H1 (cell line): ENCODE results near the gene NR2F2. TPM values are rescaled to one million over a fixed set of nuclear protein-coding genes. Genes with fewer than 3 reads are reported as not detected.

Experiments
- CTCF ChIA-PET: fragments of 300-600 bp; sonication (Branson Sonifier 250); formaldehyde crosslinking; loops from one replicate; lab custom pipeline; 2021; ENCODE audit not compliant: partially characterized antibody; lab: Charles Lee
- POLR2A ChIA-PET: fragments of 300-600 bp; sonication (Branson Sonifier 250); formaldehyde crosslinking; loops from one replicate; lab custom pipeline; 2021; ENCODE audit warnings: inconsistent platforms; ENCODE audit not compliant: partially characterized antibody; lab: Charles Lee
- DNase-seq, 2 experiments: peaks; one replicate each; pipeline versions ENCODE4 v3.0.0 to v3.0.0-alpha.2; 2010 to 2022; ENCODE audit warnings: low spot score in 2 of 2, low read depth in 1 of 2, mixed read lengths in 1 of 2
- FAIRE-seq: peaks from 2 replicates; lab custom pipeline; 2011; peaks lifted over from hg19 to GRCh38; lab: Jason Lieb, UNC
- H2AFZ ChIP-seq: 2 replicates; pipeline ENCODE4 v1.8.1; 2012; ENCODE audit warnings: low read length, inconsistent platforms
- H2AK5ac ChIP-seq: 2 replicates; pipeline ENCODE4 v1.6.1; 2013; ENCODE audit warnings: low read depth, low read length
- H2BK120ac ChIP-seq: replicated peaks from 2 replicates; pipeline ENCODE3; 2013; ENCODE audit warnings: low read depth, low read length, inconsistent platforms
- H2BK12ac ChIP-seq: 2 replicates; pipeline ENCODE4 v1.6.1; 2013; ENCODE audit warnings: low read depth, low read length
- H2BK15ac ChIP-seq: 2 replicates; pipeline ENCODE4 v1.6.1; 2013; ENCODE audit warnings: low read length
- H2BK20ac ChIP-seq: 2 replicates; pipeline ENCODE4 v1.6.1; 2013; ENCODE audit warnings: low read length
- H2BK5ac ChIP-seq: 2 replicates; pipeline ENCODE4 v1.6.1; 2013; ENCODE audit warnings: low read depth, low read length
- H3K14ac ChIP-seq: 2 replicates; pipeline ENCODE4 v1.6.1; 2013; ENCODE audit warnings: inconsistent platforms; ENCODE audit not compliant: insufficient read length
- H3K18ac ChIP-seq: 2 replicates; pipeline ENCODE4 v1.6.1; 2013; ENCODE audit warnings: low read length; ENCODE audit errors: extremely low read depth
- H3K23ac ChIP-seq: 2 replicates; pipeline ENCODE4 v1.6.1; 2013; ENCODE audit warnings: inconsistent platforms; ENCODE audit not compliant: insufficient read length
- H3K23me2 ChIP-seq: 2 replicates; pipeline ENCODE4 v1.6.1; 2013; ENCODE audit warnings: low read depth, low read length
- H3K27ac ChIP-seq: 2 replicates; pipeline ENCODE4 v1.6.1; 2011; ENCODE audit warnings: low read depth, low read length, inconsistent platforms
- H3K27me3 ChIP-seq, 4 experiments: replicated peaks in 1 of 4; 1 replicate in 1 of 4; 2 replicates in 3 of 4; pipeline versions ENCODE4 v1.6.1 to v1.8.1; 2011 to 2013; ENCODE audit warnings: low read length in 3 of 4, mild to moderate bottlenecking in 3 of 4, inconsistent platforms in 2 of 4, mixed read lengths in 2 of 4, moderate library complexity in 1 of 4; ENCODE audit not compliant: control insufficient read depth in 3 of 4, insufficient read depth in 3 of 4; ENCODE audit errors: extremely low read depth in 1 of 4
- H3K36me3 ChIP-seq, 4 experiments: 2 replicates each; pipeline versions ENCODE4 v1.6.1 to v1.8.1; 2011 to 2013; ENCODE audit warnings: mild to moderate bottlenecking in 4 of 4, low read length in 3 of 4, moderate library complexity in 2 of 4, control low read depth in 1 of 4, inconsistent platforms in 1 of 4; ENCODE audit not compliant: insufficient read depth in 4 of 4, control insufficient read depth in 2 of 4
- H3K4ac ChIP-seq: replicated peaks from 2 replicates; pipeline ENCODE3; 2013; ENCODE audit warnings: low read length, low read depth, mixed read lengths, inconsistent platforms; ENCODE audit not compliant: insufficient read length
- H3K4me1 ChIP-seq, 4 experiments: replicated peaks in 1 of 4; 1 replicate in 1 of 4; 2 replicates in 3 of 4; pipeline versions ENCODE4 v1.6.1 to v1.8.1; 2011 to 2013; ENCODE audit warnings: low read length in 3 of 4, inconsistent platforms in 2 of 4, mixed read lengths in 1 of 4; ENCODE audit not compliant: insufficient read depth in 4 of 4, control insufficient read depth in 3 of 4
- H3K4me2 ChIP-seq, 2 experiments: 2 replicates each; pipeline versions ENCODE4 v1.6.1 to v1.8.1; 2011 to 2013; ENCODE audit warnings: low read depth in 2 of 2, low read length in 2 of 2, control low read depth in 1 of 2, inconsistent platforms in 1 of 2, mild to moderate bottlenecking in 1 of 2; ENCODE audit not compliant: insufficient read depth in 1 of 2
- H3K4me3 ChIP-seq, 4 experiments: fragments of 200-600, 300-600 bp in 1 of 4; sonication (generic), shearing (Covaris generic), sonication (Bioruptor Twin) in 1 of 4; 2 replicates each; pipeline versions ENCODE4 v1.5.1 to v1.8.1; 2011 to 2016; ENCODE audit warnings: low read length in 4 of 4, low read depth in 3 of 4, control low read depth in 2 of 4, inconsistent platforms in 2 of 4, mild to moderate bottlenecking in 2 of 4, mixed read lengths in 1 of 4, moderate library complexity in 1 of 4; ENCODE audit not compliant: insufficient read depth in 2 of 4; ENCODE audit errors: extremely low read depth in 1 of 4
- H3K56ac ChIP-seq: replicated peaks from 2 replicates; pipeline ENCODE3; 2013; ENCODE audit warnings: low read depth, mild to moderate bottlenecking, mixed read lengths, low read length, inconsistent platforms; ENCODE audit not compliant: insufficient read length
- H3K79me1 ChIP-seq: 2 replicates; pipeline ENCODE4 v1.6.1; 2013; ENCODE audit warnings: low read depth, low read length, control low read depth
- H3K79me2 ChIP-seq, 2 experiments: 2 replicates each; pipeline versions ENCODE4 v1.6.1 to v1.8.1; 2012 to 2013; ENCODE audit warnings: low read length in 2 of 2, mild to moderate bottlenecking in 2 of 2, inconsistent platforms in 1 of 2; ENCODE audit not compliant: insufficient read depth in 2 of 2, control insufficient read depth in 1 of 2
- H3K9ac ChIP-seq, 4 experiments: replicated peaks in 1 of 4; 1 replicate in 1 of 4; 2 replicates in 3 of 4; pipeline versions ENCODE4 v1.6.1 to v1.8.1; 2011 to 2013; ENCODE audit warnings: low read depth in 3 of 4, low read length in 3 of 4, control low read depth in 2 of 4, mild to moderate bottlenecking in 2 of 4, moderate library complexity in 2 of 4, inconsistent platforms in 1 of 4; ENCODE audit errors: extremely low read depth in 1 of 4
- H3K9me3 ChIP-seq, 2 experiments: 2 replicates each; pipeline versions ENCODE4 v1.6.1 to v1.8.1; 2012 to 2013; ENCODE audit warnings: mild to moderate bottlenecking in 2 of 2, moderate library complexity in 2 of 2, control low read depth in 1 of 2, inconsistent platforms in 1 of 2, low read depth in 1 of 2, low read length in 1 of 2, mixed read lengths in 1 of 2; ENCODE audit not compliant: insufficient read depth in 2 of 2
- H4K20me1 ChIP-seq, 2 experiments: replicated peaks in 1 of 2; 2 replicates each; pipeline versions ENCODE3 to v1.8.1; 2011 to 2013; ENCODE audit warnings: inconsistent platforms in 2 of 2, low read length in 2 of 2, mild to moderate bottlenecking in 1 of 2; ENCODE audit not compliant: insufficient read depth in 2 of 2, control insufficient read depth in 1 of 2
- H4K5ac ChIP-seq: 2 replicates; pipeline ENCODE4 v1.6.1; 2013; ENCODE audit warnings: low read length, low read depth, mixed read lengths, inconsistent platforms; ENCODE audit not compliant: insufficient read length
- H4K8ac ChIP-seq: 2 replicates; pipeline ENCODE4 v1.8.0; 2013; ENCODE audit warnings: mild to moderate bottlenecking, moderate library complexity, low read length, inconsistent platforms; ENCODE audit not compliant: insufficient read depth; ENCODE audit errors: extremely low read depth
- H4K91ac ChIP-seq: replicated peaks from 2 replicates; pipeline ENCODE3; 2013; ENCODE audit warnings: low read length, mixed read lengths, inconsistent platforms; ENCODE audit not compliant: insufficient read length
- ATF2 ChIP-seq: IDR thresholded peaks from 2 replicates; pipeline ENCODE4 v1.6.1; 2012; ENCODE audit warnings: low read length, inconsistent platforms
- BRCA1 ChIP-seq: IDR thresholded peaks from 2 replicates; pipeline ENCODE4 v1.6.1; 2012; ENCODE audit warnings: low read depth, low read length, improper control_type of control experiment
- CTCF ChIP-seq, 3 experiments: IDR thresholded peaks; 1 replicate in 2 of 3; 2 replicates in 1 of 3; pipeline versions ENCODE4 v1.5.1 to v1.6.1; 2011; ENCODE audit warnings: low read length in 3 of 3, mild to moderate bottlenecking in 3 of 3, inconsistent platforms in 2 of 3, low read depth in 1 of 3, moderate library complexity in 1 of 3; ENCODE audit not compliant: insufficient read depth in 1 of 3; ENCODE audit errors: control extremely low read depth in 1 of 3
- E2F6 ChIP-seq: IDR thresholded peaks from 2 replicates; pipeline ENCODE4 v1.6.1; 2012; ENCODE audit warnings: inconsistent platforms
- EP300 ChIP-seq, 2 experiments: IDR thresholded peaks; 1 replicate in 1 of 2; 2 replicates in 1 of 2; pipeline ENCODE4 v1.6.1; 2011 to 2012; ENCODE audit warnings: low read depth in 2 of 2, low read length in 2 of 2, mild to moderate bottlenecking in 2 of 2, borderline replicate concordance in 1 of 2, inconsistent platforms in 1 of 2, moderate library complexity in 1 of 2
- RAD21 ChIP-seq, 2 experiments: IDR thresholded peaks in 1 of 2; conservative IDR thresholded peaks in 1 of 2; 2 replicates each; pipeline ENCODE4 v1.6.1; 2011; ENCODE audit warnings: low read depth in 2 of 2, low read length in 2 of 2, improper control_type of control experiment in 1 of 2, inconsistent platforms in 1 of 2, mild to moderate bottlenecking in 1 of 2, moderate library complexity in 1 of 2
- SIRT6 ChIP-seq: IDR thresholded peaks from one replicate; pipeline ENCODE4 v1.7.1; 2012; ENCODE audit warnings: low read length, inconsistent platforms
- SIX5 ChIP-seq: IDR thresholded peaks from 2 replicates; pipeline ENCODE4 v1.6.1; 2011; ENCODE audit warnings: mild to moderate bottlenecking, low read depth, low read length
- WGBS, 2 experiments: shearing (Covaris generic) in 1 of 2; methylation state at CpG; one replicate each; pipeline versions ENCODE4 v1.1.6 to v1.1.7; 2013 to 2015; ENCODE audit warnings: low lambda C conversion rate in 2 of 2, mixed read lengths in 2 of 2, inconsistent platforms in 1 of 2, low coverage in 1 of 2, missing lambda C conversion rate in 1 of 2; ENCODE audit not compliant: insufficient replicate concordance in 2 of 2, insufficient coverage in 1 of 2, insufficient read length in 1 of 2; ENCODE audit errors: extremely low coverage in 1 of 2, missing lambda C conversion rate in 1 of 2; 5-methylcytosine and 5-hydroxymethylcytosine counted together
- polyA plus RNA-seq, 7 experiments: library from polyadenylated mRNA; depleted of rRNA in 3 of 7; stranded (reverse) in 5 of 7; unstranded in 2 of 7; fragments of >200 nt in 5 of 7; fragments of 200-250 nt in 2 of 7; gene quantifications; 1 replicate in 5 of 7; 2 replicates in 1 of 7; 4 replicates in 1 of 7; pipeline versions ENCODE4 v1.2.1 to v1.2.3, GENCODE V29; 2011 to 2013; ENCODE audit warnings: missing spikeins in 2 of 7, mixed read lengths in 2 of 7
- total RNA-seq: library from RNA; stranded (reverse); fragmentation: NEBNext Ultra II Directional; extraction: Animal tissue kit (Norgen Biotek cat#: 25700); gene quantifications from 2 replicates; pipeline ENCODE4 v1.2.1, GENCODE V29; 2021

NR2F2 gene
- total and polyA plus RNA-seq, 2 of the 8 experiments (the other 6 are each of a cell fraction or from before 2014, with no cell fraction given): 0.03 TPM; not detected in 1

GRCh38 chr15:96374499-96374898 lies 44.0 kb downstream of the NR2F2 start:
- Histone ChIP-seq H3K27ac (no peak overlapping the region), H3K79me2 (no peaks in the 10 kb centered on the region), H2BK5ac (no peak overlapping the region), H3K4me1 (peaks cover 0 to 9% (median 5%) of the 10 kb centered on the region in 4 experiments), H4K8ac (no peak overlapping the region), H3K56ac (no peak overlapping the region), H3K4me3 (no peak overlapping the region), H4K20me1 (peaks cover 0 to 3% of the 10 kb centered on the region in 2 experiments), H4K5ac (no peak overlapping the region), H3K9me3 (no peaks in the 10 kb centered on the region), H4K91ac (no peak overlapping the region), H2BK20ac (no peak overlapping the region), H3K27me3 (peaks cover 21 to 42% (median 31%) of the 10 kb centered on the region in 4 experiments), H2BK15ac (no peak overlapping the region), H3K9ac (no peak overlapping the region), H2AFZ (no peak overlapping the region), H3K14ac (no peak overlapping the region), H3K4me2 (no peak overlapping the region), H3K18ac (no peak overlapping the region), H3K23ac (no peak overlapping the region), H2BK12ac (no peak overlapping the region), H3K4ac (no peak overlapping the region), H3K23me2 (no peaks in the 10 kb centered on the region), H3K36me3 (no peaks in the 10 kb centered on the region), H3K79me1 (no peaks in the 10 kb centered on the region), H2AK5ac (no peak overlapping the region), H2BK120ac (no peak overlapping the region)
- CTCF ChIA-PET: interaction anchor here (0.6 to 1.5 kb wide), 5 partner anchors 9 to 1911 kb away, joined by 3 to 5 read pairs (median 3); no protein-coding TSS in a partner anchor
- no peak for FAIRE-seq
- DNase-seq: no peak
- 87% methylated on average over 5 of the region's 5 CpGs; no CpG with 5 or more reads in 1 of the 2 experiments for WGBS, 2 experiments
- POLR2A ChIA-PET: no interaction called here
- TF ChIP-seq CTCF (IDR thresholded peaks at IDR 0.05; ENCODE audit: control extremely low read depth in 1 of 3, insufficient read depth in 1 of 3, low read depth in 1 of 3, low read length in 3 of 3) (no peak), ATF2 (no peak), E2F6 (no peak), SIX5 (no peak), EP300 (IDR thresholded peaks at IDR 0.05; ENCODE audit: borderline replicate concordance in 1 of 2, low read depth in 2 of 2, low read length in 2 of 2) (no peak), BRCA1 (no peak), RAD21 (IDR thresholded peaks at IDR 0.05 in 1 of 2, conservative IDR thresholded peaks at IDR 0.05 in 1 of 2; ENCODE audit: low read depth in 2 of 2, low read length in 2 of 2) (no peak), SIRT6 (no peak)
